Putamen (tissue), 1 donor: Measurements from ENCODE around the gene TERT.

Experiments used
- DNase-seq: peaks from one replicate; pipeline ENCODE4 v3.0.0-alpha.2; 2016; ENCODE audit warnings: low spot score

TERT gene

GRCh38 chr5:1318659-1319251 is 23.9 kb upstream of the TERT start:
- no peak for DNase-seq

GRCh38 chr5:1317921-1318565 is 23.2 kb upstream of the TERT start:
- no peak for DNase-seq

- no peak for DNase-seq
Measured at GRCh38 chr5:1316588-1317340, 21.9 kb upstream of the TERT start.

GRCh38 chr5:1315709-1316587 is 21.1 kb upstream of the TERT start:
- no peak for DNase-seq

- no peak for DNase-seq
Measured at GRCh38 chr5:1315018-1315708, 20.3 kb upstream of the TERT start.

GRCh38 chr5:1314564-1314982 is 19.7 kb upstream of the TERT start:
- no peak for DNase-seq

- no peak for DNase-seq
Measured at GRCh38 chr5:1312993-1313833, 18.3 kb upstream of the TERT start.

GRCh38 chr5:1312206-1312605 is 17.3 kb upstream of the TERT start:
- no peak for DNase-seq

- no peak for DNase-seq
Measured at GRCh38 chr5:1311439-1312055, 16.7 kb upstream of the TERT start.

GRCh38 chr5:1310118-1310517 is 15.2 kb upstream of the TERT start:
- no peak for DNase-seq

- no peak for DNase-seq
Measured at GRCh38 chr5:1304033-1304432, 9.2 kb upstream of the TERT start.

GRCh38 chr5:1302258-1302657 is 7.4 kb upstream of the TERT start:
- DNase-seq = no peak

GRCh38 chr5:1300581-1301083 is 5.8 kb upstream of the TERT start:
- no peak for DNase-seq

- no peak for DNase-seq
Measured at GRCh38 chr5:1299961-1300360, 5.1 kb upstream of the TERT start.

GRCh38 chr5:1299511-1299850 is 4.6 kb upstream of the TERT start:
- no peak for DNase-seq

- no peak for DNase-seq
Measured at GRCh38 chr5:1298723-1299510, 4.0 kb upstream of the TERT start.

GRCh38 chr5:1298067-1298551 is 3.2 kb upstream of the TERT start:
- DNase-seq = no peak

GRCh38 chr5:1297243-1297642 is 2.4 kb upstream of the TERT start:
- DNase-seq = no peak

- DNase-seq = no peak
Measured at GRCh38 chr5:1295650-1296037, 776 bp upstream of the TERT start.
